ENCODE measurements around the gene NKAIN2. TPM values are rescaled to one million over a fixed set of nuclear protein-coding genes. Genes with fewer than 3 reads are reported as not detected.
"Not testable (repeated sequence)": the region's sequence is repeated elsewhere in the genome, so short reads cannot be mapped to it uniquely, and the experiment has no call there.

Gene NKAIN2
- total RNA-seq, 1 experiment from 2014 or later: 0.06 TPM

DNA sequence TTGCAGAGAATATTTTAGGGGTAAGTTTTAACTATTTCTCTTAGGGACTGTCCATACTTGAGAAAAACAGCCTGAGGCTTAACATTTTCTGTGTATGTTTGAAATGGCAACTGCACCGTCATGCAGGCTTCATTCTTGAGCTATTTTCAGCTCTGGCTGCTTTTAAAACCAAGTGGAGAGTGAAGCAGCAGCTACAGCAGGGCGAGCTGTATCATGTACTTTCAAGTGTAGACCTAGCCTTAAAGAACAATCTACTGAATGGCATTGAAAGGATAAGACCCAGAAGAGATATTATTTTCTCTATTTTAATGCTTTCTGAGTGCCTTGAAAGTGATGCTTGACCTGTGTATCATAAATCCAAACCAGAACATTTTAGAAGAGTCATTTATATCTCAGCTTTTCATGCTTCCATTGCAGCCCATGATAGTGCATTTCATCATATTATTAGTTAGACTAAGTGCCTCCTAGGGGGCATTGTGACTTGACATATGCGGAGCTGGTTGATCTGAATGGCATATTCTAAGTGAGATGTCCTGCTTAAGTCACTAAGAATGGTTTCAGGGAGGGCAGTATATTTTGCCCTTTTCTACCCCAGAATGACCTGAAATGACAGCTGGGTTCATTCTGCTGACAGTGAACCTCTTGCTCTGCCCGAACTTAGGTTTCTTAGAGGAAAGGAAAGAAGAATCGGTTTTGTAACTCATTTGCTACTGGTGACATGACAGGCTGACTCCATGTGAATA lies 85.3 kb downstream of the NKAIN2 start:
- no peak for DNase-seq (ENCODE audit: low read depth)

DNA sequence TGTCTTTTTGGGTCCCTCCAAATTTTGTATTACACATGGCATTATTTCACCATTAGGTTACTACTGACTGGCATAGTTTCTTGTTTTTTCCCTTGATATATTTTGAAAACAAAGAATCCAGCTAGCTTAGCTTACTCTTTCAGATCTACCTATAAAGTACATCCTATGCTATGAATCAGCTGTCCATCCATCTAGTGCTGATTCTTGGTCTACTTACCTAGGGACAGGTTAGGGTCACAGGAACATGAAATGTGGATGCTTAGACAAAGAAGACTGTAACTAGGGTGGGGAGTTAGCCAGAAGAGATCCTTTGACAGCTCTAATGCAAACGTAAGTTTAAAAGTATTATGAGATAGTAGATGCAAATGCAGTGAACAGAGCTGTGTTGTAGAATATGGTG lies 91.7 kb downstream of the NKAIN2 start:
- no peak for DNase-seq (ENCODE audit: low read depth)

DNA sequence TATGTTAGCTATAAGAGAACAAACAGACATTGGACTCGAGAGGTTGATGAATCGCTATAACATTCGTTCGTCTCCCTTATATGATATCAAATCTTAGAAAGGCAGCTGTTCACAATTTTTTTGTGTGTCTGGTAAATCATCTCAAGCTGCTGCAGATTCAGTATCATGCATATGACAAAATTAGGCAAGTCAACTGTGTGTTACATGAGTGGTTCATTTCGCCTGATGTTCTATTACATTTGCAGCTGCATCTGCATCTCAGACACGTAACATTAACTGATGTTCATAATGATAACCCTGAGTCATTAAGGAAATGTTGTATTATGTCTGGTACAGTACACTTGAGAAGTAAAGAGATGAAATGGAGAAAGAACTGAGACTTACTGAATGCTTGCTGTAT lies 92.1 kb downstream of the NKAIN2 start:
- DNase-seq (ENCODE audit: low read depth): no peak

DNA sequence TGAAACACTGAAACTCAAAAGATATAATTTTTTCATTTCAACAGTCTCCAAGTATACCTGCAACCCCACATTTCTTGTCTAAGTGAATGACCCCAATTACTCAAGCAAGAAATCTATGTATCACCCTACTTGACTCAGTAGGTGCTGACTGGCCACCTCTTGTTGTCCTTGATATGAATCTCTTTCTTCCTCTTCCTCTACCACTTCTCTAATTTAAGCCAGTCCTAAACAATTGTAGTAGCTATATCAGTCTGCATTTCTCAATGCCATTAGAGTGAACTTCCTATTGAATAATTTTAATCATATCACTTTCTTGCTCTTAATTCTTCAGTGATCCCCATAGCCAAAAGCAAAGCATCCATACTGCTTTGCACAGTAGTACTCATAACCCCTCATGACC lies 93.2 kb downstream of the NKAIN2 start:
- DNase-seq (ENCODE audit: low read depth): no peak

DNA sequence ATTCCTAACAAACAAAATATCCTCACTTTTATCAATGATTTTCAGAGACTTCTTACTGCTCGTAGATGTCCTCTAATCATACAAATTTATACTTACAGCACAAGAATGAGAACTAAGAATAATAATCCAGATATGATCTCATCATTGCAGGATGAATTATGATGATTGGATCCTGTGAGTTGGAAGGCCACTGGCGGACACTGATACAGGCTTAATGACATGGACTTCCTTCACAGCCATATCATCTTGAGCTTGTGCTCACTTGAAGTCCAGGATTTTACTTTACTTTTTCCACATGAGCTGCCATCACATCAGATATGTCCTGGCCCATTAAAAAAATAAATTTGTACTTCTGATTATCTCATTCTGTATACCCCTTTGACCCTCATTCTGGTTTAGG lies 94.3 kb downstream of the NKAIN2 start:
- no peak for DNase-seq (ENCODE audit: low read depth)

DNA sequence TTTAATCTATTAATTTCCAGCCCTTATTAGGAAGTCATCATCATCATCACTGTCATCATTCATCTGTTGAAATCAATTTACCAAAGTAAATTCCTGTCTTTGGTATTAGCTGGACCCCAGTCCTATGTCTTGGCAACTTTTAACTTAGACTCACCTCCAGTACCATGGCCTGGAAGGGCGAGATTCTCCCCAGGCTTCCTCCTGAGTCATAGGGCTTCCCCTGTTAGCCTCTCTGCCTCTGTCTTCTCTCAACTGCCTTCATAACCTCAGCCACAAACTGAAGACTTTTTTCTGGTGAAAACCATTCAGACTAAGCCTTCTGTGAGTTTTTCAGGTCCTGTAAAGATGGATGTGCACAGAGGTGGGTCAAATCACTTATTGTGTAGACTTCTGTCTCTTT lies 95.0 kb downstream of the NKAIN2 start:
- DNase-seq (ENCODE audit: low read depth): no peak

DNA sequence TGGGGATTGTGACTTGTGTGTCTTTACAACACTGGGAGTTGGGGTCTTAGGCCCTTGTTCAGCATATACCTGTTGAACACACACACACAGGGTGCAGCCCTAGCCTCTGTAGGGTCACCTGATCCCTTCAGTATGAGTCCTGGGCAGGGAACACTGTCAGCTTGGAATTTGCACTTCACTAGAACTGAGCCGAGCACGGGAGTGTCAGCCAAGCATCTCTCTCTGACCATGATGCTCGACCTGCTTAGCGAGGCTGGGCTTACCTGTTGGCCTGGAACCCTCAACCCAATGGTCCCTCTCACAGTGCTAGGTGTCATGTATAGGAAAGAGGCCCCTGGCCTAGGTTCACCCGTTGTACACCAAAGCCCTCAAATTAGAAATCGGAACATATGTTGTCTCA lies 96.1 kb downstream of the NKAIN2 start:
- no peak for DNase-seq (ENCODE audit: low read depth)

DNA sequence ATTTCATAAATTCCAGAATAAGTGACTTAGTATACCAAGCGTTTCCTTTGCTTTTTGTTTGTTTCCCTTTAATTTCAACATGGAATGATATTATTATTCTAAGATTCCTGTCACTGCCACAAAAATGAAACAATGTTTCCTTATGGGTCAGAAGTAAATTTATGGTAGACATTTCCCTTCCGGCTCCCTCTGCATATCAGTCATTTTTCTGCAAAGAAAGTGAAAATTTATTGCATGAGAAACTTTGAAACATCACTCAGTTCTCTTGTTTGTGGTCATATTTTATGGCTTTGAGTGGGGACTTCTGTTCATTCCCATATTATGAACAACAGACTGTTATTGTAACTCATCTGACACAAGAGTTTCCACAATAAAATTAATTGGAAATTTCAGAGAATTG lies 97.8 kb downstream of the NKAIN2 start:
- DNase-seq (ENCODE audit: low read depth): peak; percentile 53

DNA sequence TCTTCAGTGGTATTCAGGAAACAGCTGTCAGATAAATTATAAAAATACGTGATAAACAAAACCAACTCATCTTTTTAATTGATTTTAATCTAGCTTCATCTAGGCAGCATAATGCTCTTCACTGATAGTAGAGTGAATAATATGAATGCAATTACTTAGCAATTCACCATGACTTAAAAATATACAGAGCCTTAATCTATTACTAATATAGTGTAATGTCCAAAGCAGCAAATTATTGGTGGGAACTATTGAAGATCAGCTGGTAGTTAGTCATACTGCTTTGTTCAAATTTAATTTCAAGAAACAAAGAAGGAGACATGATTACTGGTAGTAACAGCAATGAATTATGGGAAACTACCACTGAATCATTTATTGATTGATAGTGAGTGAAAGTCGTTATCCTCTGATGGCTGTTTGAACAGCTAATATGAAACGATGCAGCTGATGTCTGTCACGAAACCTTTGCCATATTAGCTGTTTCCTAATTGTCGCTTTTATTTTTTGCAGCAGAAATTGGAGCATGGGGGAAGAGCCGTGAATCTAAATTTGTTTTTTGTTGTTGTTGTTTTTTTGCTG lies 99.2 kb downstream of the NKAIN2 start:
- no peak for DNase-seq (ENCODE audit: low read depth)

DNA sequence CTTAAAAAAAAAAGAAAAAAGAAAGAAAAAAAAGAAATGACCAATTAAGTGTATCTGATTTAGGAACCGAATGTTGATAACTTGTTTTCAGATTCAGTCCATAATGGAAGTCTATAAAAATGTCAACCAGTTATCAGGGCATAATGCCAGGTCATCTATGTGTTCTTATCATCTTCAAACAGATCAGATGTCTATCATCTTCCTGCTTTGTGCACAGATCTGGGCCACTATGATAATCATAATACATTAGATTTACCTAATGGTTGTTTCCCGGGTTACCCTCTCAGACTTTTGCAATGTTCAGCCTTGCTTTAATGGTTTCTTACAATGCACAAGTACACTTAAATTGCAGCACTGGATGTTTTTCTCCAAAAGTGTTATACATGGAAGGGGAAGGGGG lies 100.6 kb downstream of the NKAIN2 start:
- no peak for DNase-seq (ENCODE audit: low read depth)

DNA sequence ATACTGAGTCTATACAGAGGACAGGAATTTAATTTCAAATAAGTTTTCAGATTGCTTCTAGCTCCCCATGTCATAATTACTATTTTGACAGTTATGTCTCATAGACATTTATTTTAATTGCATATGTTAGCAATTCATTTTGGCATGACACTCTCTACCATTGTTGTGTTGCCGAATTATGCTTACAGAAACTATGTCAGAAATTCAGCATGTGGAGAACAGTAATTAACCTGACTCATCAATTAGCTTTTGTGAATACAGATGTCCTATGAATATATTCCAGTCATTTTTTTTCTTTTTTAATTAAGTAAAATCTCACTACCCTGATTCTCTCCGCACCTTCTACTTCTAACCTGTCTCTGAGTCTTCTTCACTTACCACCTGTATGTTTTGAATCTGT lies 105.1 kb downstream of the NKAIN2 start:
- DNase-seq (ENCODE audit: low read depth): no peak

DNA sequence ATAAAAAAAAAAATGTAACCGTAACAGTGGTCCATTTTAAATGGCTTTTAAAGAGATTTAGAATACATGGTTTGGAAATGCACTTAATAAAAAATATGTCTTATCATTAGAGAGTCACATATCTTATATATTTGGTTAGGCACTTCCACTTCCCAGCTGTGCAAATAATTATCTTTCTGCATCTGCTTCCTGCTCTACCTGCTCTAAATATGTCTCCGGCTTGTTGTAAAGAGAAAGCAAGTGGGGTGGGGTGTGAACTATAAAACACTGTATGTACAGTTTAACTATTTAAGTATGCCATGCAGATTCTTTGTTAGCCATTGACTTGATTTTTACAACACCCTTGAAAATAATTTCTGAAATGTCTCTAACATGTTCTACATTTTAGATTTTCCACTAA lies 106.3 kb downstream of the NKAIN2 start:
- no peak for DNase-seq (ENCODE audit: low read depth)

DNA sequence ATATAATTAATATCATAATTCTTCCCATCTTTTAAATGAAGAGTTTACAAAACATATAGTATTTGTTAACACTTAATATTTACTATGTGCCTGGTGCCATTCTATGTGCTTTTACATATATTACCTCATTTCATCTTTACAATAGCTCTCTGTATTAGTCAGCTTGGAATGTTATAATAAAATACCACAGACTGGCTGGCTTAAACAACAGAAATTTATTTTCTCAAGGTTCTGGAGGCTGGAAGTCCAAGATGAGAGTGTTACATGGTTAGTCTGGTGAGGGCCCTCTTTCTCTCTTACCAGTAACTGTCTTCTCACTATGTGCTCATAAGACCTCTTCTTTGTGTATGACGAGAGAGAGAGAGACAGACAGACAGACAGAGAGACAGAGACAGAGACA lies 110.2 kb downstream of the NKAIN2 start:
- peak; percentile 42 for DNase-seq (ENCODE audit: low read depth)

DNA sequence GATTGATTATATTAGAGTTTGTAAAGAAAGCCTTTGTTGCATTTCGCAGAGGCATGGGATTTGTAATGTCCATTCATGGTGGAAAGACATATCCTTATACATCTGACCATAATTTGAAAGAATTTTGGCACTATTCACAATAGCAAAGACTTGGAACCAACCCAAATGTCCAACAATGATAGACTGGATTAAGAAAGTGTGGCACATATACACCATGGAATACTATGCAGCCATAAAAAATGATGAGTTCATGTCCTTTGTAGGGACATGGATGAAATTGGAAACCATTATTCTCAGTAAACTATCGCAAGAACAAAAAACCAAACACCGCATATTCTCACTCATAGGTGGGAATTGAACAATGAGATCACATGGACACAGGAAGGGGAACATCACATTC lies 119.7 kb downstream of the NKAIN2 start:
- not testable (repeated sequence) for DNase-seq (ENCODE audit: low read depth)

DNA sequence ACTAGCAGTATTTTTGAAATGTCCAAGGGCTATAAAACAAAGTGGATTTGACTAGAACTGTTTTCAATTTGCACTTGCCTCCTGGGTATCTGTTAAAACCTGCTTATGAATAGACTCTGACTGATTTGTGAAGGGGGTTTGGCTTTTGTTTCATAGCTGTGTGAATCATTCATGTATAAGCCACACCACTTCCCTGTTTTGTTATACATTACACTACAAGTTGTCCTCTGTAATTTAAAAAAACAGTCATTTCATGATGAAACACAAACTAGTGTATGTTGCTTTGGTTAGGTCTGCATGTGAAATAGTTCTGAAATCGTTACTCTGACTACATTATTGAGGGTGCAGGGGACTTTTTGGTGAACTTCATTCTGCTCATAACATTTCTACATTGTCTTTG lies 121.7 kb downstream of the NKAIN2 start:
- peak; percentile 49 for DNase-seq (ENCODE audit: low read depth)

DNA sequence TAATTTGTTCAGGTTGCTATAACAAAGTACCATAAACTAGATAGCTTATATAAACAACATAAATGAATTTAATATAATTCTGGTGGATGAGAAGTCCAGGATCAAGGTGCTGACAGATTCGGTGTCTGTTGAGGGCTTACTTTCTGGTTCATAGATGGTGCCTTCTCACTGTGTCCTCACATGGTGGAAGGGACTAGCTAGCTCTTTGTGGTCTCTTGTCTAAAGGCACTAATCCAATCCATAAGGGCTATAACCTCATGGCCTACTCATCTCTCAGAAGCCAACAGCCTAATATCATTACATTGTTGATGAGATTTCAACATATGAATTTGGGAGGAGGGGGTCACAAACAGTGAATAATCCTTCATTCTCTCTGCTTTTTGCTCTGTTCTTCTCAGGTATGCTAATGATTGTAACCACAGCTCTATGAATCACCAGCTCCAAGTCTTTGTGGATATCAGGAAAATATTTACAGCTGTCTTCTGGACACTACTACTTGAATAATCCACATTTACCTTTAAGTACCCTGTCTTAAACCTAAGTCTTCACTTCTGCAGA lies 122.3 kb downstream of the NKAIN2 start:
- peak; percentile 60 for DNase-seq (ENCODE audit: low read depth)

DNA sequence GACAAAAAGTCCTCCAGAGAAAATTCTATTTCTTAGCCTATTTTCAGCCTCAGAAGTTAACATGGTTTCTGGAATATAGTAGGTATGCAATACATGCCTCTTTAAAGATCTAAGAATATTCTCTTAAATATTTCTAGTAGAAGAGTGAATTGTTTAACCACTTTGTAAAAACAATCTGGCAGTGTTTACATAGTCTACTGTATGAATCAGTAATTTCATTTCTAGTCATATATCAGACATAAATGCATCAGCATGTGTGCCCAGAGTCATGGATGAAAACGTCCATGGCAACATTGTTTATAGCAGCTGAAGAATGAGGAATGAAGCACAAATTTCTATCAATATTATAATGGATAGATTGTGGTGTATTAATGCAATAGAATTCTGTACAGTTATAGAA lies 124.9 kb downstream of the NKAIN2 start:
- peak; percentile 12 for DNase-seq (ENCODE audit: low read depth)

DNA sequence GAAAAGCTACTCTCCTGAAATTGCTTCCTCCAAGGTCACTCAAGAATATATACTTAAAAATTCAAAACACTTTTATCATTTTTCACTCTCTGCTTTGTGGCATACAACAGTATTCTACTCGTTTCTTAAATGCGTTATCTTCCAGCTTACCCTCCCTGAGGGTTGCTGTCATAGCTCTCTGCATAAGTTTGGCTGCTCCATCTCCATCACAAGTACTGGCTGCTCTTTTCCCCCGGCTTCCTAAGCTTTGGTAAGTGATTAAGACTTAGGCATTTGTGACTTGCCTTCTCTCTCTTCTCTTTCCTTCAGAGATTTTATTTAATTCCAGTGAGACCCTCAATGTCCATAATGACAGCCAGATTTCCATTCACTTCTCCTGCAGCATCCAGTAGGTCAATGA lies 128.3 kb downstream of the NKAIN2 start:
- no peak for DNase-seq (ENCODE audit: low read depth)

DNA sequence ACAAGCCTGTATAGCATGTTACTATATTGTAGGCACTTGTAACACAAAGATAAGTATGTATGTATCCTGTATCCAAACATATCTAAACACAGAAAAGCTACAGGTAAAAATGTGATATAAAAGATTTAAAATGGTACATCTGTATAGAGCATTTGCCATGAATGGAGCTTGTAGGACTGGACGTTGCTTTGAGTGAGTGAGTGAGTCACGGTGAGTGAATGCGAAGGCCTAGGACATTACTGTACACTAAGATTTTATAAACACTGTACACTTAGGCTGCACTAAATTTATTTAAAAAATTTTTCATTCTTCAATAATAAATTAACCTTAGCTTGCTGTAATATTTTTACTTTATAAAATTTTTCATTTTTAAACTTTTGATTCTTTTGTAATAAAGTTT lies 136.9 kb downstream of the NKAIN2 start:
- peak; percentile 34 for DNase-seq (ENCODE audit: low read depth)

DNA sequence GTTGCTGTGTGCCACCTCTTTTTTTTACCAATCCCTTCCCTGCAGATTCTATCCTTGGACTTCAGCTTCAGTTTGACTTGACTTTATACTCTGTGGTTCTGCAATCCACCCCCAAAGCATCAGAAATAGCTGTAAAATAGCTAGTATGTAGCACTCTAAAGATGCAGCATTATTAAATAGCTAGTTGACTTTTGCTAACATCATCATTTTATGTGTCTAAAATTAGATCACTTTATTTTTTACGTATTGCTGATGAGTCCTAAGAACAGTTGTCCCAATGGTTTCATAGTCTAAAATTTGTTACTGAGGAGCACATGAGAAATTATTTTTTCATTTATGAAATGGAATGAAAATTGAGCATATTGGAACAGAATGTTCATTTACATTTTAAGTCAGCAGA lies 138.2 kb downstream of the NKAIN2 start:
- DNase-seq (ENCODE audit: low read depth): no peak

DNA sequence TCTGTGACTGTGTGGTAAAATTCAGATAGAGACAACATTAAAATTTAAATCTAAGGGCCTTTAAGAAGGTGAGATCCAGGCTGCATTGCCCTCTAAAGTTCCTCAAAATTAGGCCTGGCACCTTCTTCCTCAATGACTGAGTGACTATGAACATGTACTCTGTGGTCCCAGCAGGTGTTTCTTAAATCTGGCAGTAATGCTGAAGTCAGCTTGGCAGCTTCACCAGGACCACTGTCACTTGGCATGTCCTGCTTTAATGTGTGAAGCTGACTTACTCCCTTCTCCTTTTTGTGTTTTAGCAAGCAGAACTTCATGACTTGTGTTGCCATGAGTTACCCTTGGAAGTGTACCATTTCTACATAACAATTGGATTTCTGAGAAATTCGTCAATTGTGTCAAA lies 141.7 kb downstream of the NKAIN2 start:
- no peak for DNase-seq (ENCODE audit: low read depth)

DNA sequence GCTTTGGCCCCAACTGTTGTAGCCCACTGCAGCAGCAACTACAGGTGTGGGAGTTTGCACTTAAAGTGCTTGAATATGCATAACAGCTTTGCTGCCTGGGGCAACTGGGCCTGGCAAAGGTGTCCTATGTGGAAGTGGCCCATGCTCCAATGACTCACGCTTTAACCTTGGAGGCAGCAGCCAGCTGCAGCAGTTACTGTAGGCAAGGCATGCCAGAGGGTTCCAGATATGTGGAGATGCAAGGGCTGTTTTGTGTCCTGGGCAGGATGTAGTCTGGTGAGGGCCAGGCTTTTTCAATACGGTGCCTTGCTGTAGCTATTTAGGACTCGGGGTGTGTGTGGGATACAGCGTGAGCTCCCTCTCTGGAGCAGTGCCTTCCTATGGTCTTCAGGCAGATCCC lies 150.3 kb downstream of the NKAIN2 start:
- DNase-seq (ENCODE audit: low read depth): no peak

DNA sequence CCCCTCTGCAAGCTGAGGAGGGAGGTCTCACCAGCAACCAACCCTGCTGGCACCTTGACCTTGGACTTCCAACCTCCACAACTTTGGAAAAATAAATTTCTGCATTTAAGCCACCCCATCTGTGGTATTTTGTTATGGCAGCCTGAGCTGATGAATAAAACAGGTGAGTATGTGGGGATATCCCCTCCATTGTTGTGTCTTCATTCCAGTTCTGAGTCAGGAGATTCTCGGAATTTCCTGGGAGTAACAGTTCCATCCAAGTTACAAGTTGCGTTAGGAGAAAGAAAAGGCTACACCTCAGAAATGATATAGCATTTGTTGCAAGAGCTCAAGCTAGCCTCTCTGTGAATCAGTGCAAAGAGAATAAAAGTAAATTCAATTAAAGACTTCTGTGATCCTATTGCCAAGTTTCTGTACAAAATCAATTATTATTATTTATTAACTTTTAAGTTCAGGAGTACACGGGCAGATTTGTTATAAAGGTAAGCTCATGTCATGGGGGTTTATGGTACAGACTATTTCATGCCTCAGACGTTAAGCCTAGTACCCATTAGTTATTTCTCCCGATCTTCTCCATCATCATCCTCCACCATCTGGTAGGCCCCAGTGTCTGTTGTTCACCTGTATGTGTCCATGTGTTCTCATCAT lies 153.0 kb downstream of the NKAIN2 start:
- no peak for DNase-seq (ENCODE audit: low read depth)

All from LHCN-M2 (cell line).